ENCODE results near the gene ZSCAN25. TPM values are rescaled to one million over a fixed set of nuclear protein-coding genes. Genes with fewer than 3 reads are reported as not detected.

Gene ZSCAN25
- polyA plus RNA-seq, 1 donor from 2014 or later, result 12.2 TPM

DNA sequence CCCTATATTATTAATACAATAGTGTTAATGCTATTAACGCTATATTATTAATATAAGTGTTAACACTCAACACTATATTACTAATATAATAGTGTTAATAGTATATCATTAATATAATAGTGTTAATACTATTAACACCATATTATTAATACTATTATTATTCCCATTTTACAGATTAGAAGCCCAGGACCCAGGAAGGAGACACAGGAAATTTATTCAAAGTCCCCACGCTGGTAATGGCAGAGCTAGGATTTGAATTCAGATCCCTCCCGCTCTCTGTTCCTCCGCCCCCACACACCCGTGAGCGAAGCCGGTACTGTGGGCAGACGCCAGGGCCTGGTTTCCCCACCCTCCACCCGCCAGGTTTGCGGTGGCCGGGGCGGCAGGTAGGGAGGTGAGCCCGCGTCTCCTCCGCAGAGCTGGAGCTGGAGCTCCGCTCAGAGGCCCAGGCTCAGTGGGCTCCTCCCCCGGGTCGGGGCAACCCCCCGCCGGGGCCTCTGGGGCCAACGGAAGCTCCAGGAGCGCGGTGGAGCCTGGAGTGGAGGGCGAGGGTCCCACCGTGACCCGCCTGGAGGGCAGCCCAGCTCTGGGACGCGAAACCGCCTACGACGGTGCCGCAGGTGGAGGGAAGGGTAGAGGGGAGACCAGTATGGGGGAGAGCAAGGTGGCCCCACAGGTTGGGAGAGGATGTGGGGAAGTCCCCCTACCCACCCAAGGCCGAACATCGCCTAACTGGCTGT lies 18.8 kb upstream of the ZSCAN25 start, which contains the start of gene TMEM225B:
TSS of gene TMEM225B (plus strand) at position 506 of the 740 bp plus-strand sequence. CDS start 6,122 bp downstream, outside the sequence.
- Histone ChIP-seq H3K79me2 (replicated peaks; ENCODE audit: insufficient read depth, low read length) (no peaks in the 10 kb centered on the region), H2AFZ (ENCODE audit: low read depth, low read length) (no peak within 1 kb of the TSS), H3K9me2 (ENCODE audit: insufficient read depth, low read length) (no peaks in the 10 kb centered on the region), H3K4me3 (ENCODE audit: low read length) (no peak within 1 kb of the TSS), H3K4me2 (ENCODE audit: low read length) (no peak within 1 kb of the TSS), H3K27ac (ENCODE audit: low read length) (no peak within 1 kb of the TSS), H3K36me3 (ENCODE audit: insufficient read depth, low read length) (no peaks in the 10 kb centered on the region), H3K9ac (ENCODE audit: low read length) (no peak within 1 kb of the TSS), H3K9me3 (ENCODE audit: low read length) (no peaks in the 10 kb centered on the region), H3F3A (ENCODE audit: insufficient read depth, low read length, poor library complexity, severe bottlenecking) (no peaks in the 10 kb centered on the region), H4K20me1 (ENCODE audit: insufficient read depth) (no peaks in the 10 kb centered on the region), H3K27me3 (ENCODE audit: insufficient read depth, low read depth, low read length) (no peaks in the 10 kb centered on the region)
- TF ChIP-seq RAD21 (conservative IDR thresholded peaks at IDR 0.05), result no peak

DNA sequence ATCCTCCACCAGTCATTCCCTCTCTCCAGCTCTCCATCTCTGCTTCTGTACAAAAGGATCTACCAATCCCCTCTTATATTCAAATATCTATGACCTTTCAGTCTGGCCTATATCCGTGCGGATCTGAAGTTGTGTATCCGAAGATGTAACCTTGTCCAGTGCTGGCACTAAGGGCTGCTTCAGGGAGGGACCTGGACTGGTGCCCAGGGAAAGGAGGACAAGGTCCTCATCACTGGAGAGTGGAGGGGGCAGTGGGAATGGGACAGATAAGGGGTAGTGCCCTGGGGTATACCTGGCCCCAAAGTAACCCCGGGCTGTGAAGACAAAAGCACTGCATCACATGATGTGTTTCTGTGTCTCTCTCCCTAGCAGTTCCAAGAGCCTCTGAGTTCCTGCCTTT lies 16.9 kb upstream of the ZSCAN25 start:
- TF ChIP-seq, protein P1, sequence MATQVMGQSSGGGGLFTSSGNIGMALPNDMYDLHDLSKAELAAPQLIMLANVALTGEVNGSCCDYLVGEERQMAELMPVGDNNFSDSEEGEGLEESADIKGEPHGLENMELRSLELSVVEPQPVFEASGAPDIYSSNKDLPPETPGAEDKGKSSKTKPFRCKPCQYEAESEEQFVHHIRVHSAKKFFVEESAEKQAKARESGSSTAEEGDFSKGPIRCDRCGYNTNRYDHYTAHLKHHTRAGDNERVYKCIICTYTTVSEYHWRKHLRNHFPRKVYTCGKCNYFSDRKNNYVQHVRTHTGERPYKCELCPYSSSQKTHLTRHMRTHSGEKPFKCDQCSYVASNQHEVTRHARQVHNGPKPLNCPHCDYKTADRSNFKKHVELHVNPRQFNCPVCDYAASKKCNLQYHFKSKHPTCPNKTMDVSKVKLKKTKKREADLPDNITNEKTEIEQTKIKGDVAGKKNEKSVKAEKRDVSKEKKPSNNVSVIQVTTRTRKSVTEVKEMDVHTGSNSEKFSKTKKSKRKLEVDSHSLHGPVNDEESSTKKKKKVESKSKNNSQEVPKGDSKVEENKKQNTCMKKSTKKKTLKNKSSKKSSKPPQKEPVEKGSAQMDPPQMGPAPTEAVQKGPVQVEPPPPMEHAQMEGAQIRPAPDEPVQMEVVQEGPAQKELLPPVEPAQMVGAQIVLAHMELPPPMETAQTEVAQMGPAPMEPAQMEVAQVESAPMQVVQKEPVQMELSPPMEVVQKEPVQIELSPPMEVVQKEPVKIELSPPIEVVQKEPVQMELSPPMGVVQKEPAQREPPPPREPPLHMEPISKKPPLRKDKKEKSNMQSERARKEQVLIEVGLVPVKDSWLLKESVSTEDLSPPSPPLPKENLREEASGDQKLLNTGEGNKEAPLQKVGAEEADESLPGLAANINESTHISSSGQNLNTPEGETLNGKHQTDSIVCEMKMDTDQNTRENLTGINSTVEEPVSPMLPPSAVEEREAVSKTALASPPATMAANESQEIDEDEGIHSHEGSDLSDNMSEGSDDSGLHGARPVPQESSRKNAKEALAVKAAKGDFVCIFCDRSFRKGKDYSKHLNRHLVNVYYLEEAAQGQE (IDR thresholded peaks at IDR 0.05; ENCODE audit: borderline replicate concordance), result no peak
- TF ChIP-seq TAF1 (IDR thresholded peaks at IDR 0.05; ENCODE audit: low read depth), result no peak
- TF ChIP-seq EP300 (conservative IDR thresholded peaks at IDR 0.05; ENCODE audit: poor library complexity, severe bottlenecking), result no peak
- no peak for TF ChIP-seq MXI1 (conservative IDR thresholded peaks at IDR 0.05; ENCODE audit: poor library complexity, severe bottlenecking)
- TF ChIP-seq, protein P2, sequence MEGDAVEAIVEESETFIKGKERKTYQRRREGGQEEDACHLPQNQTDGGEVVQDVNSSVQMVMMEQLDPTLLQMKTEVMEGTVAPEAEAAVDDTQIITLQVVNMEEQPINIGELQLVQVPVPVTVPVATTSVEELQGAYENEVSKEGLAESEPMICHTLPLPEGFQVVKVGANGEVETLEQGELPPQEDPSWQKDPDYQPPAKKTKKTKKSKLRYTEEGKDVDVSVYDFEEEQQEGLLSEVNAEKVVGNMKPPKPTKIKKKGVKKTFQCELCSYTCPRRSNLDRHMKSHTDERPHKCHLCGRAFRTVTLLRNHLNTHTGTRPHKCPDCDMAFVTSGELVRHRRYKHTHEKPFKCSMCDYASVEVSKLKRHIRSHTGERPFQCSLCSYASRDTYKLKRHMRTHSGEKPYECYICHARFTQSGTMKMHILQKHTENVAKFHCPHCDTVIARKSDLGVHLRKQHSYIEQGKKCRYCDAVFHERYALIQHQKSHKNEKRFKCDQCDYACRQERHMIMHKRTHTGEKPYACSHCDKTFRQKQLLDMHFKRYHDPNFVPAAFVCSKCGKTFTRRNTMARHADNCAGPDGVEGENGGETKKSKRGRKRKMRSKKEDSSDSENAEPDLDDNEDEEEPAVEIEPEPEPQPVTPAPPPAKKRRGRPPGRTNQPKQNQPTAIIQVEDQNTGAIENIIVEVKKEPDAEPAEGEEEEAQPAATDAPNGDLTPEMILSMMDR (IDR thresholded peaks at IDR 0.05; ENCODE audit: poor library complexity, severe bottlenecking), result no peak
- TF ChIP-seq SMC3 (conservative IDR thresholded peaks at IDR 0.05; ENCODE audit: poor library complexity), result no peak
- no peak for TF ChIP-seq RAD21 (conservative IDR thresholded peaks at IDR 0.05)
- no peak for TF ChIP-seq POLR2AphosphoS5 (IDR thresholded peaks at IDR 0.05)
- Histone ChIP-seq H3F3A (ENCODE audit: insufficient read depth, low read length, poor library complexity, severe bottlenecking) (no peaks in the 10 kb centered on the region), H4K20me1 (ENCODE audit: insufficient read depth) (no peaks in the 10 kb centered on the region), H2AFZ (ENCODE audit: low read depth, low read length) (no peak overlapping the region), H3K4me2 (ENCODE audit: low read length) (no peak overlapping the region), H3K9me3 (ENCODE audit: low read length) (no peaks in the 10 kb centered on the region), H3K36me3 (ENCODE audit: insufficient read depth, low read length) (no peaks in the 10 kb centered on the region), H3K27me3 (ENCODE audit: insufficient read depth, low read depth, low read length) (no peaks in the 10 kb centered on the region), H3K79me2 (replicated peaks; ENCODE audit: insufficient read depth, low read length) (no peaks in the 10 kb centered on the region), H3K9ac (ENCODE audit: low read length) (no peak overlapping the region), H3K4me3 (ENCODE audit: low read length) (no peak overlapping the region), H3K27ac (ENCODE audit: low read length) (no peak overlapping the region), H3K9me2 (ENCODE audit: insufficient read depth, low read length) (no peaks in the 10 kb centered on the region)

Measured in neural cell (in vitro differentiated cells).